HEK293 (cell line): ENCODE measurements around the gene DLG1.

Experiments
- CTCF ChIA-PET: fragments of 350-600 bp; formaldehyde crosslinking; extraction: SDS; loops from one replicate; lab custom pipeline; 2021; ENCODE audit warnings: antibody characterized with exemption; lab: Yijun Ruan, JAX
- POLR2A ChIA-PET: fragments of 300-600 bp; formaldehyde crosslinking; extraction: SDS; loops from one replicate; lab custom pipeline; 2020; ENCODE audit warnings: antibody characterized with exemption, inconsistent platforms; lab: Yijun Ruan, JAX
- H3K27ac ChIP-seq: fragments of 200-500 bp; sonication (Bioruptor generic); 2 replicates; pipeline ENCODE4 v1.5.1; 2014; ENCODE audit warnings: low read depth, low read length, control low read depth, inconsistent platforms; ENCODE audit errors: extremely low read depth
- H3K36me3 ChIP-seq, 2 experiments: fragments of 200-500 bp in 1 of 2; sonication (Bioruptor generic) in 1 of 2; 1 replicate in 1 of 2; 2 replicates in 1 of 2; pipeline ENCODE4 v1.5.1; 2014 to 2017; ENCODE audit warnings: inconsistent platforms in 2 of 2, low read length in 2 of 2; ENCODE audit not compliant: control insufficient read depth in 2 of 2, insufficient read depth in 1 of 2
- H3K4me1 ChIP-seq: fragments of 200-500 bp; sonication (Bioruptor generic); 2 replicates; pipeline ENCODE4 v1.5.1; 2014; ENCODE audit warnings: mild to moderate bottlenecking, low read length, inconsistent platforms; ENCODE audit not compliant: control insufficient read depth, insufficient read depth
- H3K4me3 ChIP-seq: 2 replicates; pipeline ENCODE4 v1.5.1; 2011; ENCODE audit warnings: low read depth, mild to moderate bottlenecking, control low read depth, low read length, moderate library complexity
- H3K9me3 ChIP-seq: fragments of 200-500 bp; sonication (Bioruptor generic); 2 replicates; pipeline ENCODE4 v1.5.1; 2014; ENCODE audit warnings: low read depth, low read length, inconsistent platforms; ENCODE audit not compliant: control insufficient read depth, insufficient read depth
- BCL11A ChIP-seq: fragments of 450-650 bp; formaldehyde crosslinking; IDR thresholded peaks from 2 replicates; pipeline ENCODE4 v1.5.1; 2016; ENCODE audit warnings: low read depth, missing biosample characterization, missing genetic modification characterization
- FEZF1 ChIP-seq: fragments of 450-650 bp; formaldehyde crosslinking; IDR thresholded peaks from 2 replicates; pipeline ENCODE4 v1.5.1; 2016; ENCODE audit warnings: missing biosample characterization, missing genetic modification characterization
- KLF17 ChIP-seq: fragments of 450-650 bp; formaldehyde crosslinking; IDR thresholded peaks from 2 replicates; pipeline ENCODE4 v1.5.1; 2016; ENCODE audit warnings: missing biosample characterization, missing genetic modification characterization
- KLF7 ChIP-seq: fragments of 450-650 bp; formaldehyde crosslinking; IDR thresholded peaks from 2 replicates; pipeline ENCODE4 v1.5.1; 2016; ENCODE audit warnings: missing biosample characterization, missing genetic modification characterization, borderline replicate concordance
- KLF9 ChIP-seq: fragments of 450-650 bp; formaldehyde crosslinking; IDR thresholded peaks from 2 replicates; pipeline ENCODE4 v1.5.1; 2016; ENCODE audit warnings: missing biosample characterization, missing genetic modification characterization, low read depth
- PRDM10 ChIP-seq: fragments of 450-650 bp; formaldehyde crosslinking; IDR thresholded peaks from 2 replicates; pipeline ENCODE4 v1.5.1; 2016; ENCODE audit warnings: missing biosample characterization, missing genetic modification characterization
- ZBTB10 ChIP-seq: fragments of 450-650 bp; formaldehyde crosslinking; IDR thresholded peaks from 2 replicates; pipeline ENCODE4 v1.5.1; 2016; ENCODE audit warnings: missing biosample characterization, missing genetic modification characterization
- ZBTB21 ChIP-seq: fragments of 450-650 bp; formaldehyde crosslinking; IDR thresholded peaks from 2 replicates; pipeline ENCODE4 v1.5.1; 2017; ENCODE audit warnings: missing biosample characterization, missing genetic modification characterization
- ZFHX2 ChIP-seq: fragments of 450-650 bp; formaldehyde crosslinking; conservative IDR thresholded peaks from 2 replicates; pipeline ENCODE4 v1.5.1; 2016; ENCODE audit warnings: missing biosample characterization, missing genetic modification characterization
- ZNF121 ChIP-seq: fragments of 450-650 bp; formaldehyde crosslinking; IDR thresholded peaks from 2 replicates; pipeline ENCODE4 v1.5.1; 2016; ENCODE audit warnings: missing biosample characterization, missing genetic modification characterization
- ZNF157 ChIP-seq: fragments of 450-650 bp; formaldehyde crosslinking; IDR thresholded peaks from 2 replicates; pipeline ENCODE4 v1.5.1; 2016; ENCODE audit warnings: missing biosample characterization, missing genetic modification characterization
- ZNF221 ChIP-seq: fragments of 450-650 bp; formaldehyde crosslinking; IDR thresholded peaks from 2 replicates; pipeline ENCODE4 v1.5.1; 2017; ENCODE audit warnings: missing biosample characterization, missing genetic modification characterization, borderline replicate concordance
- ZNF223 ChIP-seq: fragments of 450-650 bp; formaldehyde crosslinking; IDR thresholded peaks from 2 replicates; pipeline ENCODE4 v1.5.1; 2016; ENCODE audit warnings: missing biosample characterization, missing genetic modification characterization
- ZNF248 ChIP-seq: fragments of 450-650 bp; formaldehyde crosslinking; IDR thresholded peaks from 2 replicates; pipeline ENCODE4 v1.5.1; 2017; ENCODE audit warnings: missing biosample characterization, missing genetic modification characterization
- ZNF37A ChIP-seq: fragments of 450-650 bp; IDR thresholded peaks from 2 replicates; pipeline ENCODE4 v1.5.1; 2018; ENCODE audit warnings: missing biosample characterization, missing genetic modification characterization
- ZNF518A ChIP-seq: fragments of 450-650 bp; formaldehyde crosslinking; conservative IDR thresholded peaks from 2 replicates; pipeline ENCODE4 v1.5.1; 2016; ENCODE audit warnings: low read depth, missing biosample characterization, missing genetic modification characterization
- ZNF561 ChIP-seq: fragments of 450-650 bp; IDR thresholded peaks from 2 replicates; pipeline ENCODE4 v1.5.1; 2018; ENCODE audit warnings: missing biosample characterization, missing genetic modification characterization, borderline replicate concordance
- ZNF623 ChIP-seq: fragments of 450-650 bp; formaldehyde crosslinking; IDR thresholded peaks from 2 replicates; pipeline ENCODE4 v1.5.1; 2016; ENCODE audit warnings: missing biosample characterization, missing genetic modification characterization
- TF ChIP-seq, protein P1 (sequence below): fragments of 450-650 bp; formaldehyde crosslinking; IDR thresholded peaks from 2 replicates; pipeline ENCODE4 v1.5.1; 2016; ENCODE audit warnings: missing biosample characterization, missing genetic modification characterization

Gene DLG1

GRCh38 chr3:197001972-197002700, 296.3 kb downstream of the DLG1 start:
- CTCF ChIA-PET = interaction anchor here (0.6 to 1.0 kb wide), 3 partner anchors 99 to 155 kb away, joined by 3 read pairs; no protein-coding TSS in a partner anchor
- TF ChIP-seq ZNF157 (no peak), ZBTB21 (tag by site-specific recombination) (no peak), ZNF518A (tag by site-specific recombination) (no peak), KLF17 (tag by site-specific recombination) (no peak), ZNF223 (0 out of 2 replicates have a peak, but pooled peaks have one; percentile 36), ZFHX2 (tag by site-specific recombination) (peak; percentile 26; the same call in 1 of the 2 replicates), ZNF248 (tag by site-specific recombination) (no peak)
- TF ChIP-seq, all 188 proteins: peak for 2
- peak overlapping the region; percentile 60; the same call in 1 of the 2 replicates for H3K27ac ChIP-seq
- H3K9me3 ChIP-seq = no peaks in the 10 kb centered on the region
- POLR2A ChIA-PET = no interaction called here
- H3K36me3 ChIP-seq = peaks cover 0 to 15% of the 10 kb centered on the region in 2 experiments; a peak in 1 of 3 replicates
- H3K4me3 ChIP-seq = no peak overlapping the region; the same call in 1 of the 2 replicates
- no peaks in the 10 kb centered on the region; the same call in 1 of the 2 replicates for H3K4me1 ChIP-seq

DNA sequence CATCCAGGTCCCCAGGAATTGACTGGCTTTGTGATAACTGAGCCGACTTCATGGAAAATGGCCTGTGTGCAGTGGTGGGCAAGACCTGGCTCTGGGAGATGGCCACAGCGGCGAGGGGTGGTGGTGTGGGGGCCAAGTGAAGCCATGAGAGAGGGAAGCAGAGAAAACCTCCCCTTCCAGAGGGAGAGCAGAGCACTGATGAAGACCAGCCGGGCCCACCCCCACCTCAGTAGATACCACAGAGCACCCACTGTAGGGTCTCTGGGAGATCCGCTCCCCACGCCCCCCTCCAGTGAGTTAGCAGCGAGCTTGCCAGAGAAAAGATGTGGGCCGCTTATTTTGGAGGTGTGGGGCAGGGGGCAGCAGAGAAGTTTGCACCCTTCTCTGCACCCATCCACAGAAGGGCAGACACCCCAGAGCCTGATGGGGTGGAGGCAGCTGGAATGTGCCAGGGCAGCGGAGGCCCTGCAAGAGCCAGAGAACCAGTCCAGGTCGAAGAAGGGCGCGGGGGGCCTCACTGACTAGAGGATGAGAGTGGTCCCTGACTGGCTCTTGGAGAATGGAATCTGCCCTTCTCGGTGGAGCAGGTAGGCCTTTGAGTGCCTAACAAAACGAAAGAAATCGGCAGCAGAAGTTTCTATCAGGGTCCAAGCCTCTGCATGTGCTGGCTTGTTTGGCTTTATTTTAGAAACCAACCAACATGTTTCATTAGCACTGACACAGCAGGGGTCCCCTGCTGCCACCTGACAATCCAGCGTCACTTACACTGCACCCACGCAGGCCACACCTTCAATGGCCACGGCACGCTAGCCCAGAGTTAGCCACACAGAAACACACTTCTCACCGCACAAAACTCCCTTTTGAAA, 297.1 kb downstream of the DLG1 start:
- no peaks in the 10 kb centered on the region for H3K9me3 ChIP-seq
- POLR2A ChIA-PET = no interaction called here
- no peak overlapping the region for H3K27ac ChIP-seq
- CTCF ChIA-PET = no interaction called here
- H3K4me1 ChIP-seq = no peaks in the 10 kb centered on the region; the same call in 1 of the 2 replicates
- no peak overlapping the region for H3K4me3 ChIP-seq
- H3K36me3 ChIP-seq = peaks cover 0 to 15% of the 10 kb centered on the region in 2 experiments; a peak in 1 of 3 replicates
- TF ChIP-seq ZNF157 = no peak
- no peak for TF ChIP-seq ZBTB10 (tag by site-specific recombination)
- TF ChIP-seq ZNF561 (tag by site-specific recombination) = no peak
- TF ChIP-seq KLF7 (tag by site-specific recombination) = no peak
- no peak for TF ChIP-seq BCL11A (tag by site-specific recombination)
- no peak for TF ChIP-seq ZNF623 (tag by site-specific recombination)
- no peak for TF ChIP-seq KLF9 (tag by site-specific recombination)
- TF ChIP-seq, protein P1, sequence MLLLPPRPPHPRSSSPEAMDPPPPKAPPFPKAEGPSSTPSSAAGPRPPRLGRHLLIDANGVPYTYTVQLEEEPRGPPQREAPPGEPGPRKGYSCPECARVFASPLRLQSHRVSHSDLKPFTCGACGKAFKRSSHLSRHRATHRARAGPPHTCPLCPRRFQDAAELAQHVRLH = no peak
- TF ChIP-seq ZNF121 (tag by site-specific recombination) = no peak
- TF ChIP-seq ZNF37A = no peak
- no peak for TF ChIP-seq PRDM10
- no peak for TF ChIP-seq ZNF221 (tag by site-specific recombination)
- no peak for TF ChIP-seq FEZF1 (tag by site-specific recombination)
